ENCODE measurements around the gene SGPL1.

Gene SGPL1

DNA sequence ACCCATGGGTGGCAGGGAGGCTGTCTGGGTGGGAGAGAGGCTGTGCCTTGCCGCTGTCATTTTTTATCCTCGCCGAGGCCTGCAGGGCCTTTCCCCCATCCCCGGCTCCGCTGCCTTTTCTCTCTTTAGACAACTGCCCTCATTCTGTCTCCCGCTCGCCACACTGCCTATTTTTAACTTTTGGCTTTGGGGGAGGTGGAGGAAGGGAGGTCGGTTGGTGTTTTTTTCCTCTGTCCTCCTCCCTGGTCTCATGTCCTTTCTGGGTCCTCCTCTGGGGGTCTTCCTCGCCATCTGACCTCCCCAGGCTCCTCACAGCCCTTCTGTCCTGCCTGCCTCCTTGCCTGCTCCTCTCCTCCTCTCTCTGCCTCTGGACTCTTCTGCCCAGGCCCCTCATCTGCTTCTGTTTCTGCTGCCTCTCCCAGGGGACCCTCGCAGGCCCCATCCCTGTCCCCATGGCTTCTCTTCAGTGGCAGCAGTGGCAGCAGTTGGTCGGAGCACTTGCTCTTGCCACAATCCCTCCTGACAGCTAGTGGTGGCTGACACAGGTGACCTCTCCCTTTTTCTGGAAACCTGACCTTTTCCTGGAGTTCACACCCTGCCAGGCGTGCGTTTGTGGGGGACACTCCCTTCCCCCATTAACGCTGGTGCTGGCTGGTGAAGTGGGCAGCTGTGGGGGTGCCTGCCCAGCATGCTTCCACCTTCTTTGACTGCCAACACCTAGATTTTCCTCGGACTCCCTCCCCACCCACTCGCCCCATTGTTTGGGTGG lies 92.1 kb downstream of the SGPL1 start:
- H3K4me3 ChIP-seq (ENCODE audit: low read depth in 1 of 2, low read length in 1 of 2) = no peak overlapping the region
- no peak overlapping the region for H3K27ac ChIP-seq
- H3K27me3 ChIP-seq = no peaks in the 10 kb centered on the region
- H3K36me3 ChIP-seq = no peaks in the 10 kb centered on the region
- TF ChIP-seq, protein P1, sequence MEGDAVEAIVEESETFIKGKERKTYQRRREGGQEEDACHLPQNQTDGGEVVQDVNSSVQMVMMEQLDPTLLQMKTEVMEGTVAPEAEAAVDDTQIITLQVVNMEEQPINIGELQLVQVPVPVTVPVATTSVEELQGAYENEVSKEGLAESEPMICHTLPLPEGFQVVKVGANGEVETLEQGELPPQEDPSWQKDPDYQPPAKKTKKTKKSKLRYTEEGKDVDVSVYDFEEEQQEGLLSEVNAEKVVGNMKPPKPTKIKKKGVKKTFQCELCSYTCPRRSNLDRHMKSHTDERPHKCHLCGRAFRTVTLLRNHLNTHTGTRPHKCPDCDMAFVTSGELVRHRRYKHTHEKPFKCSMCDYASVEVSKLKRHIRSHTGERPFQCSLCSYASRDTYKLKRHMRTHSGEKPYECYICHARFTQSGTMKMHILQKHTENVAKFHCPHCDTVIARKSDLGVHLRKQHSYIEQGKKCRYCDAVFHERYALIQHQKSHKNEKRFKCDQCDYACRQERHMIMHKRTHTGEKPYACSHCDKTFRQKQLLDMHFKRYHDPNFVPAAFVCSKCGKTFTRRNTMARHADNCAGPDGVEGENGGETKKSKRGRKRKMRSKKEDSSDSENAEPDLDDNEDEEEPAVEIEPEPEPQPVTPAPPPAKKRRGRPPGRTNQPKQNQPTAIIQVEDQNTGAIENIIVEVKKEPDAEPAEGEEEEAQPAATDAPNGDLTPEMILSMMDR (IDR thresholded peaks at IDR 0.05) = no peak
- no peaks in the 10 kb centered on the region for H3K9me3 ChIP-seq
- no peaks in the 10 kb centered on the region for H3K4me1 ChIP-seq (ENCODE audit: control insufficient read depth in 1 of 2, insufficient read depth in 1 of 2, low read depth in 1 of 2, low read length in 1 of 2)

DNA sequence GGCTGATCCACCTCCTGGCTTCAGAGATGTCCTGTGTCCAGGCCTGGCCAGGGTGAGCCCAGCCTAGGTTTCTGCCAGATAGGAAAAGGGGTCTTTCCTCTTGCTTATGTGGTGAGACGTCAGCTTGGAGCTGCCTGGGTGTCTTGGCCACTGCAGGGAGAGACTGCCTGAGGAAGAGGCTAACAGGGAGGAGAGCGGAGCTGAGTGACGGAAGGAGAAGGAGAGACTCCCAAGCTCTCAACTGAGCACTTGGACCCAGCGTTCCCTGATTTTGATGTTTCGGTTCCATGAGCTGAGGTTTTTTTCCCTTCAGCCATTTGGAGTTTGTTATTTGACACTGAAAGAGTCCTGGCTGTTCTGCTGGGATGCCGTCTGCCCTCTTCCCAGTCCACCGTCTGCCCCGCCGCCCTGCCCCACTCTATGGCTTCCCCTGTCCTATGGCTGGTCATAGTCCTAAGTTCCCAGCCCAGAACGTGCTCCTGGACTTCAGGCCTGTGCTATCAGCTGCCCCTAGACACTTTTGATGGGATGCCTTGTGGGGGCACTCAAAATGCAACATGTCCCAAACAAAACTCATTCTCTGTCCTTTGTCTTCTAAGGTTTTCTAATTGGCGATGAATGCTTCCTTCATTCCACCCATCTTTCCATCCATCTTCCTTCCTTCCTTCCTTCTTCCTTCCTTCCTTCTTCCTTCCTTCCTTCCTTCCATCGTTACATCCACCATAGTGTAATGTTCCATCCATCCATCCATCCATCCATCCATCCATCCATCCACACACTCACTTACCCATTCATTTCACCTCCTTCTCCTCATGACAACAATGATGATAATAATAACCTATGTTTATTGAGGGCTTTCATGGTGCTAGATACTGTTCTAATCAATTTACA lies 92.9 kb downstream of the SGPL1 start:
- Histone ChIP-seq H3K4me1 (ENCODE audit: control insufficient read depth in 1 of 2, insufficient read depth in 1 of 2, low read depth in 1 of 2, low read length in 1 of 2) (no peaks in the 10 kb centered on the region), H3K36me3 (no peaks in the 10 kb centered on the region), H3K27ac (no peak overlapping the region), H3K27me3 (no peaks in the 10 kb centered on the region), H3K4me3 (ENCODE audit: low read depth in 1 of 2, low read length in 1 of 2) (no peak overlapping the region), H3K9me3 (no peaks in the 10 kb centered on the region)
- TF ChIP-seq, protein P1 (IDR thresholded peaks at IDR 0.05) = no peak

DNA sequence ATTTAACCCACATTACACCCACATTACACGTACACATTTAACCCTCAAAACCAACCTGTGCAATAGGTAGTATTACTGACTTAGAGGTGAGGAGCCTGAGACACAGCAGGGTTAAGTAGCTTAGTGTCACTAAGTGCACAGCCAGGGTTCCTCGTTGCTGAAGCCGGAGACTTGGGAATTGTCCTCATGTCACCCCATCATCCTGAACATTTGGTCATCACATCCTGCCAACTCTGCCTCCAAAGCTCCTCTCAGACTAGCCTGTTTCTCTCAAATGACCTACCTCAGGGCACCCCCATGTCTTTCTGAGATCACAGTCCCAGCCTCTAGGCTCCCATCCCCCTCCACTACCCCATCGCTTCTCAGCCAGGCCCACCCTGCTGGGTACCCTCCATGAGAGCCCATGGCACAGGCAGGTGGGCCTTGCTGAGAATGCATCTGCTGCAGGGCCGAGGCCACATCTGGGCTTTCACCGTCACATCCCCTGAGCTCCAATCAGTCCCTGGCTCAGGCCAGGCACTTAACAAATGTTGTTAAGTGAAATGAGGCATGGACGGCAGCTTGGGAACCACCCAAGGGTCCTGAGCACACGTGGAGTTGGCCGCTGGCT lies 93.7 kb downstream of the SGPL1 start:
- Histone ChIP-seq H3K27ac (no peak overlapping the region), H3K27me3 (no peaks in the 10 kb centered on the region), H3K4me3 (ENCODE audit: low read depth in 1 of 2, low read length in 1 of 2) (no peak overlapping the region), H3K9me3 (no peaks in the 10 kb centered on the region), H3K36me3 (no peaks in the 10 kb centered on the region), H3K4me1 (ENCODE audit: control insufficient read depth in 1 of 2, insufficient read depth in 1 of 2, low read depth in 1 of 2, low read length in 1 of 2) (no peaks in the 10 kb centered on the region)
- TF ChIP-seq, protein P1 (IDR thresholded peaks at IDR 0.05) = no peak

DNA sequence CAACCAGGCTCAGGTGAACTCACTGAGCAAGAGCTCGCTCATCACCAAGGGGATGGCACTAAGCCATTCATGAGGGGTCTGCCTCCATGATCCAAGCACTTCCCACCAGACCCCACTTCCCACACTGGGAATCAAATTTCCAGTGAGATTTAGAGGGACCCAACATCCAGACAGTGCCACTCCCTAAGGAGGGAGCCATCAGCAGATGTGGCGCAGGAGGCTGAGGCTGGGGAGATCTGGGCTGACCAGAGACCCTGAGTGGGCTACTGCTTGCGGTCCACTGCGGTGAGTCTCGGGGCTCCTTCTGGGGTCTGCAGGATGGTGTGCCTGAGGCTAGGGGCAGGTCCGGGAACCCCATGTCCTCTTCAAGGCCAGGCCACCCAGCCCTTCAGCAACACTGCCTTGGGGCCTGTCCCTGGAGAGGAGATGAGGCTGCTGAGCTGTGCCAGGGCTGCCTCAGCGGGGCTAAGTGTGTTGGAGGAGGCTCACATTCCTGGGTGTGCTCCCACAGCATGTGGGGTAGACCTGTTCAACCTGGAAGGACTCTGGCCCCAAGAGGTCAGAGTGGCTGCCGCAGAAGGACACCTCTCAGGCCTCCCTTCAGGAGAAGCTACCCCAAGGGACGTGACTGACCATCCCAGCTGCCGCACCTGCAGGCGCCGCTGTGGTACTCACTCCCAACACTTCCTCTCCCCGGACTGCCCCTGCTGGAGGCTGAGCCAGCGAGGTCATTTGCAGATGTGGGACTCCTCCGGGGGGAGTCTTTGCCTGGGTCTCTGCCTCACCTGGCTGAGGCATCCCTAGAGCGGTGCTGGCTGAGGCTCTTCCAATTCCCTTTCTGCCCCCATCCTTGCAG lies 95.0 kb downstream of the SGPL1 start:
- no peaks in the 10 kb centered on the region for H3K36me3 ChIP-seq
- peaks cover 8% of the 10 kb centered on the region for H3K27me3 ChIP-seq
- H3K9me3 ChIP-seq = no peaks in the 10 kb centered on the region
- H3K4me1 ChIP-seq (ENCODE audit: control insufficient read depth in 1 of 2, insufficient read depth in 1 of 2, low read depth in 1 of 2, low read length in 1 of 2) = no peaks in the 10 kb centered on the region
- no peak overlapping the region for H3K27ac ChIP-seq
- TF ChIP-seq, protein P1 (IDR thresholded peaks at IDR 0.05) = no peak
- H3K4me3 ChIP-seq (ENCODE audit: low read depth in 1 of 2, low read length in 1 of 2) = no peak overlapping the region

DNA sequence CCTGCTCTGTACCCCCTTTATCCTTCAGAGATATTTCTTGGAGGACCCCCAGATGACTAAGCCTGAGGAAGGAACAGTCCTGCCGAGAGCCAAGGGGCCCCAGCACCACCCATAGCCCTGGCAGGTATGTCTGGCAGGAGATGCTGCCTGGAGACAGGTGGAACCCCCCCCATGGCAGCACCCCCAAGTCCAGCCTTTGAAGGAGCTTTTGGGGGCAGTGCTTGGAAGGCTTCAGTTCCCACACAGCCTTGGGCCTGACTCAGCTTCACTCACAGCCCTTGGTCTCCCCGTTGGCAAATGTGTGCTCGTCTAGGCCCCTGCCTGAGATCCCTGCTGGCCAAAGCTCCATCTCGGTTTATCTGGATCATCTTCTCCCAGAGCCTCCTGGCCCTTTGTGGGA lies 95.6 kb downstream of the SGPL1 start:
- Histone ChIP-seq H3K4me3 (ENCODE audit: low read depth in 1 of 2, low read length in 1 of 2) (no peak overlapping the region), H3K27me3 (peaks cover 8% of the 10 kb centered on the region), H3K27ac (no peak overlapping the region), H3K9me3 (no peaks in the 10 kb centered on the region), H3K4me1 (ENCODE audit: control insufficient read depth in 1 of 2, insufficient read depth in 1 of 2, low read depth in 1 of 2, low read length in 1 of 2) (no peaks in the 10 kb centered on the region), H3K36me3 (no peaks in the 10 kb centered on the region)
- TF ChIP-seq, protein P1 (IDR thresholded peaks at IDR 0.05) = no peak
